HEK293 (cell line): ENCODE measurements around the gene COIL.

Source experiments
- CTCF ChIA-PET: fragments of 350-600 bp; formaldehyde crosslinking; extraction: SDS; loops from one replicate; lab custom pipeline; 2021; ENCODE audit warnings: antibody characterized with exemption; lab: Yijun Ruan, JAX
- POLR2A ChIA-PET: fragments of 300-600 bp; formaldehyde crosslinking; extraction: SDS; loops from one replicate; lab custom pipeline; 2020; ENCODE audit warnings: antibody characterized with exemption, inconsistent platforms; lab: Yijun Ruan, JAX
- H3K27ac ChIP-seq: fragments of 200-500 bp; sonication (Bioruptor generic); 2 replicates; pipeline ENCODE4 v1.5.1; 2014; ENCODE audit warnings: low read depth, low read length, control low read depth, inconsistent platforms; ENCODE audit errors: extremely low read depth
- H3K36me3 ChIP-seq, 2 experiments: fragments of 200-500 bp in 1 of 2; sonication (Bioruptor generic) in 1 of 2; 1 replicate in 1 of 2; 2 replicates in 1 of 2; pipeline ENCODE4 v1.5.1; 2014 to 2017; ENCODE audit warnings: inconsistent platforms in 2 of 2, low read length in 2 of 2; ENCODE audit not compliant: control insufficient read depth in 2 of 2, insufficient read depth in 1 of 2
- H3K4me1 ChIP-seq: fragments of 200-500 bp; sonication (Bioruptor generic); 2 replicates; pipeline ENCODE4 v1.5.1; 2014; ENCODE audit warnings: mild to moderate bottlenecking, low read length, inconsistent platforms; ENCODE audit not compliant: control insufficient read depth, insufficient read depth
- H3K4me3 ChIP-seq: 2 replicates; pipeline ENCODE4 v1.5.1; 2011; ENCODE audit warnings: low read depth, mild to moderate bottlenecking, control low read depth, low read length, moderate library complexity
- H3K9me3 ChIP-seq: fragments of 200-500 bp; sonication (Bioruptor generic); 2 replicates; pipeline ENCODE4 v1.5.1; 2014; ENCODE audit warnings: low read depth, low read length, inconsistent platforms; ENCODE audit not compliant: control insufficient read depth, insufficient read depth
- HOXA7 ChIP-seq: sonication (generic); formaldehyde crosslinking; IDR thresholded peaks from 2 replicates; pipeline ENCODE4 v1.8.1; 2022; ENCODE audit warnings: missing genetic modification reagents, borderline replicate concordance
- KLF10 ChIP-seq: fragments of 450-650 bp; IDR thresholded peaks from 2 replicates; pipeline ENCODE4 v1.5.1; 2018; ENCODE audit warnings: missing biosample characterization, mild to moderate bottlenecking, missing genetic modification characterization
- SP2 ChIP-seq: fragments of 450-650 bp; formaldehyde crosslinking; IDR thresholded peaks from 2 replicates; pipeline ENCODE4 v1.5.1; 2016; ENCODE audit warnings: missing biosample characterization, missing genetic modification characterization
- SP7 ChIP-seq: fragments of 450-650 bp; formaldehyde crosslinking; IDR thresholded peaks from 2 replicates; pipeline ENCODE4 v1.5.1; 2016; ENCODE audit warnings: missing biosample characterization, missing genetic modification characterization
- TCF7L2 ChIP-seq: IDR thresholded peaks from 2 replicates; pipeline ENCODE4 v1.6.1; 2011; ENCODE audit warnings: low read depth, mild to moderate bottlenecking, inconsistent platforms, low read length, moderate library complexity, borderline replicate concordance
- WT1 ChIP-seq: fragments of 450-650 bp; formaldehyde crosslinking; IDR thresholded peaks from 2 replicates; pipeline ENCODE4 v1.5.1; 2016; ENCODE audit warnings: missing biosample characterization, missing genetic modification characterization
- YY2 ChIP-seq: fragments of 450-650 bp; formaldehyde crosslinking; IDR thresholded peaks from 2 replicates; pipeline ENCODE4 v1.5.1; 2016; ENCODE audit warnings: missing biosample characterization, missing genetic modification characterization
- ZBTB48 ChIP-seq: fragments of 450-650 bp; formaldehyde crosslinking; IDR thresholded peaks from 2 replicates; pipeline ENCODE4 v1.5.1; 2016; ENCODE audit warnings: missing biosample characterization, missing genetic modification characterization
- ZNF138 ChIP-seq: fragments of 450-650 bp; formaldehyde crosslinking; IDR thresholded peaks from 2 replicates; pipeline ENCODE4 v1.5.1; 2016; ENCODE audit warnings: missing biosample characterization, missing genetic modification characterization, borderline replicate concordance
- ZNF155 ChIP-seq: fragments of 450-650 bp; formaldehyde crosslinking; IDR thresholded peaks from 2 replicates; pipeline ENCODE4 v1.5.1; 2016; ENCODE audit warnings: missing biosample characterization, missing genetic modification characterization
- ZNF157 ChIP-seq: fragments of 450-650 bp; formaldehyde crosslinking; IDR thresholded peaks from 2 replicates; pipeline ENCODE4 v1.5.1; 2016; ENCODE audit warnings: missing biosample characterization, missing genetic modification characterization
- ZNF18 ChIP-seq: fragments of 450-650 bp; formaldehyde crosslinking; IDR thresholded peaks from 2 replicates; pipeline ENCODE4 v1.5.1; 2016; ENCODE audit warnings: missing biosample characterization, missing genetic modification characterization
- ZNF23 ChIP-seq: fragments of 450-650 bp; formaldehyde crosslinking; IDR thresholded peaks from 2 replicates; pipeline ENCODE4 v1.5.1; 2016; ENCODE audit warnings: missing biosample characterization, missing genetic modification characterization, borderline replicate concordance
- ZNF280C ChIP-seq: fragments of 450-650 bp; formaldehyde crosslinking; IDR thresholded peaks from 2 replicates; pipeline ENCODE4 v1.5.1; 2016; ENCODE audit warnings: missing biosample characterization, missing genetic modification characterization
- ZNF280D ChIP-seq: fragments of 450-650 bp; formaldehyde crosslinking; IDR thresholded peaks from 2 replicates; pipeline ENCODE4 v1.5.1; 2016; ENCODE audit warnings: missing biosample characterization, missing genetic modification characterization
- ZNF398 ChIP-seq: fragments of 450-650 bp; formaldehyde crosslinking; IDR thresholded peaks from 2 replicates; pipeline ENCODE4 v1.5.1; 2017; ENCODE audit warnings: missing biosample characterization, missing genetic modification characterization
- ZNF530 ChIP-seq: fragments of 450-650 bp; formaldehyde crosslinking; IDR thresholded peaks from 2 replicates; pipeline ENCODE4 v1.5.1; 2016; ENCODE audit warnings: low read depth, missing biosample characterization, missing genetic modification characterization
- ZNF610 ChIP-seq: fragments of 450-650 bp; formaldehyde crosslinking; IDR thresholded peaks from 2 replicates; pipeline ENCODE4 v1.5.1; 2016; ENCODE audit warnings: missing biosample characterization, missing genetic modification characterization, borderline replicate concordance

COIL gene

GRCh38 chr17:56890906-56891674 lies 69.8 kb downstream of the COIL start:
- TF ChIP-seq WT1 (tag by site-specific recombination) (no peak), SP2 (tag by site-specific recombination) (no peak), ZBTB48 (tag by site-specific recombination) (no peak), TCF7L2 (no peak), ZNF138 (tag by site-specific recombination) (no peak), ZNF23 (tag by site-specific recombination) (no peak), SP7 (tag by site-specific recombination) (no peak), ZNF530 (tag by site-specific recombination) (no peak), KLF10 (tag by site-specific recombination) (no peak), ZNF155 (tag by site-specific recombination) (no peak), ZNF280D (tag by site-specific recombination) (no peak), ZNF280C (no peak), HOXA7 (CRISPR knock-in tag) (no peak), ZNF610 (tag by site-specific recombination) (no peak), ZNF398 (tag by site-specific recombination) (no peak), ZNF18 (tag by site-specific recombination) (no peak), YY2 (no peak), ZNF157 (tag by site-specific recombination) (no peak)
- ChIA-PET POLR2A (interaction anchor here (0.8 to 1.4 kb wide), 2 partner anchors 23 to 57 kb away, joined by 3 to 6 read pairs; partner anchors contain the start of genes DGKE and TRIM25), CTCF (interaction anchor here (1.0 to 1.3 kb wide), 3 partner anchors 12 to 48 kb away, joined by 3 to 5 read pairs (median 3); no protein-coding TSS in a partner anchor)
- Histone ChIP-seq H3K9me3 (no peaks in the 10 kb centered on the region), H3K4me1 (no peaks in the 10 kb centered on the region), H3K27ac (no peak overlapping the region), H3K4me3 (no peak overlapping the region), H3K36me3 (peaks cover 23 to 92% of the 10 kb centered on the region in 2 experiments)
